BLaER1 treated with 17β-estradiol and CSF1 and Interleukin-3, amounts not matched to agents 10 nM and 100 nM (cell line): ENCODE data around the gene PKD1L1.

Experiments
- H3K27ac ChIP-seq, 11 experiments: shearing (Covaris generic); formaldehyde crosslinking; 2 replicates each; pipeline ENCODE4 v1.8.1; 2022
- H3K27me3 ChIP-seq, 11 experiments: shearing (Covaris generic); formaldehyde crosslinking; 2 replicates each; pipeline ENCODE4 v1.8.1; 2022
- H3K36me3 ChIP-seq, 11 experiments: shearing (Covaris generic); formaldehyde crosslinking; 2 replicates each; pipeline ENCODE4 v1.8.1; 2022
- H3K4me1 ChIP-seq, 10 experiments: shearing (Covaris generic); formaldehyde crosslinking; 2 replicates each; pipeline ENCODE4 v1.8.1; 2022
- H3K4me2 ChIP-seq, 11 experiments: shearing (Covaris generic); formaldehyde crosslinking; 2 replicates each; pipeline ENCODE4 v1.8.1; 2022
- H3K4me3 ChIP-seq, 10 experiments: shearing (Covaris generic); formaldehyde crosslinking; 2 replicates each; pipeline ENCODE4 v1.8.1; 2022
- H3K9ac ChIP-seq, 11 experiments: shearing (Covaris generic); formaldehyde crosslinking; 2 replicates each; pipeline ENCODE4 v1.8.1; 2022
- H3K9me3 ChIP-seq, 11 experiments: shearing (Covaris generic); formaldehyde crosslinking; replicated peaks in 1 of 11; 2 replicates each; pipeline ENCODE4 v1.8.1; 2022
- H4K20me1 ChIP-seq, 11 experiments: shearing (Covaris generic); formaldehyde crosslinking; 2 replicates each; pipeline ENCODE4 v1.8.1; 2022
- Cebpa-rat ChIP-seq, 11 experiments: shearing (Covaris generic); IDR thresholded peaks; 2 replicates each; pipeline ENCODE4 v1.8.1; 2022

Gene PKD1L1

GRCh38 chr7:47837826-47838225, 110.4 kb downstream of the PKD1L1 start:
- H3K27me3 ChIP-seq, result peaks cover 0 to 8% (median 0%) of the 10 kb centered on the region in 11 experiments; a peak in 2 of 22 replicates

GRCh38 chr7:47836503-47837202, 111.6 kb downstream of the PKD1L1 start:
- no peak overlapping the region for H3K27ac ChIP-seq
- H3K4me3 ChIP-seq, result no peak overlapping the region
- H3K9ac ChIP-seq, result no peak overlapping the region
- H3K9me3 ChIP-seq, result no peaks in the 10 kb centered on the region
- peak overlapping the region in 3 of 11 experiments; percentile 9 to 11 (median 10); a peak in 1 of 22 replicates for H3K4me2 ChIP-seq
- H3K27me3 ChIP-seq, result peaks cover 0 to 8% (median 0%) of the 10 kb centered on the region in 11 experiments; a peak in 2 of 22 replicates
- TF ChIP-seq Cebpa-rat (IDR thresholded peaks at IDR 0.05), result no peak
- H3K36me3 ChIP-seq, result no peaks in the 10 kb centered on the region
- peaks cover 14 to 46% (median 26%) of the 10 kb centered on the region in 10 experiments for H3K4me1 ChIP-seq
- H4K20me1 ChIP-seq, result no peaks in the 10 kb centered on the region

More at GRCh38 chr7:47837826-47838225, 110.4 kb downstream of the PKD1L1 start:
- Histone ChIP-seq H3K36me3 (no peaks in the 10 kb centered on the region), H3K9ac (no peak overlapping the region), H3K4me2 (no peak overlapping the region), H4K20me1 (no peaks in the 10 kb centered on the region), H3K4me1 (peaks cover 12 to 34% (median 15%) of the 10 kb centered on the region in 10 experiments), H3K4me3 (no peak overlapping the region), H3K27ac (no peak overlapping the region), H3K9me3 (no peaks in the 10 kb centered on the region)
- no peak for TF ChIP-seq Cebpa-rat (IDR thresholded peaks at IDR 0.05)

GRCh38 chr7:47836080-47836479, 112.2 kb downstream of the PKD1L1 start:
- H3K4me2 ChIP-seq, result peak overlapping the region in 3 of 11 experiments; percentile 9 to 11 (median 10); a peak in 1 of 22 replicates

GRCh38 chr7:47833211-47833610, 115.1 kb downstream of the PKD1L1 start:
- peak overlapping the region in 1 of 10 experiments; percentile 32; a peak in 1 of 20 replicates for H3K4me3 ChIP-seq
- no peaks in the 10 kb centered on the region for H3K36me3 ChIP-seq
- TF ChIP-seq Cebpa-rat (IDR thresholded peaks at IDR 0.05), result no peak
- peaks cover 14 to 57% (median 30%) of the 10 kb centered on the region in 10 experiments for H3K4me1 ChIP-seq
- peak overlapping the region in 6 of 11 experiments; percentile 32 to 68 (median 60); a peak in 10 of 22 replicates for H3K27ac ChIP-seq
- H3K4me2 ChIP-seq, result peak overlapping the region; percentile 54 to 91 (median 77)
- peaks cover 0 to 8% (median 0%) of the 10 kb centered on the region in 11 experiments; a peak in 2 of 22 replicates for H3K27me3 ChIP-seq
- H4K20me1 ChIP-seq, result no peaks in the 10 kb centered on the region
- H3K9ac ChIP-seq, result peak overlapping the region in 5 of 11 experiments; percentile 7 to 64 (median 56); a peak in 7 of 22 replicates
- no peaks in the 10 kb centered on the region for H3K9me3 ChIP-seq

More at GRCh38 chr7:47836080-47836479, 112.2 kb downstream of the PKD1L1 start:
- H4K20me1 ChIP-seq, result no peaks in the 10 kb centered on the region
- peaks cover 0 to 8% (median 0%) of the 10 kb centered on the region in 11 experiments; a peak in 2 of 22 replicates for H3K27me3 ChIP-seq
- H3K4me1 ChIP-seq, result peaks cover 14 to 52% (median 30%) of the 10 kb centered on the region in 10 experiments
- no peak overlapping the region for H3K4me3 ChIP-seq
- H3K9ac ChIP-seq, result no peak overlapping the region
- H3K36me3 ChIP-seq, result no peaks in the 10 kb centered on the region
- TF ChIP-seq Cebpa-rat (IDR thresholded peaks at IDR 0.05), result no peak
- H3K9me3 ChIP-seq, result no peaks in the 10 kb centered on the region
- H3K27ac ChIP-seq, result no peak overlapping the region

GRCh38 chr7:47832105-47832715, 116.1 kb downstream of the PKD1L1 start:
- Histone ChIP-seq H3K4me3 (no peak overlapping the region), H3K27me3 (peaks cover 0 to 8% (median 0%) of the 10 kb centered on the region in 11 experiments; a peak in 2 of 22 replicates), H3K9me3 (no peaks in the 10 kb centered on the region), H3K4me2 (peak overlapping the region in 9 of 11 experiments; percentile 74 to 91 (median 82); a peak in 18 of 22 replicates), H3K4me1 (peaks cover 14 to 57% (median 30%) of the 10 kb centered on the region in 10 experiments), H3K36me3 (no peaks in the 10 kb centered on the region), H4K20me1 (no peaks in the 10 kb centered on the region), H3K27ac (peak overlapping the region in 2 of 11 experiments; percentile 52 to 67; a peak in 3 of 22 replicates), H3K9ac (no peak overlapping the region)
- TF ChIP-seq Cebpa-rat (IDR thresholded peaks at IDR 0.05), result no peak

- no peak overlapping the region for H3K4me3 ChIP-seq
- H3K4me1 ChIP-seq, result peaks cover 14 to 44% (median 30%) of the 10 kb centered on the region in 10 experiments
- peaks cover 0 to 8% (median 0%) of the 10 kb centered on the region in 11 experiments; a peak in 2 of 22 replicates for H3K27me3 ChIP-seq
- no peaks in the 10 kb centered on the region for H3K36me3 ChIP-seq
- H3K27ac ChIP-seq, result no peak overlapping the region
- H4K20me1 ChIP-seq, result no peaks in the 10 kb centered on the region
- H3K9ac ChIP-seq, result no peak overlapping the region
- H3K9me3 ChIP-seq, result no peaks in the 10 kb centered on the region
- H3K4me2 ChIP-seq, result 0 out of 22 replicates have a peak overlapping the region, but pooled peaks of 1 of the 11 experiments have one; percentile 15
- TF ChIP-seq Cebpa-rat (IDR thresholded peaks at IDR 0.05), result no peak
These were observed 118.3 kb downstream of the PKD1L1 start for GRCh38 chr7:47830015-47830414.

- Histone ChIP-seq H3K4me2 (no peak overlapping the region), H3K27ac (no peak overlapping the region), H3K9me3 (no peaks in the 10 kb centered on the region), H3K9ac (no peak overlapping the region), H3K4me3 (no peak overlapping the region), H3K36me3 (no peaks in the 10 kb centered on the region), H3K27me3 (no peaks in the 10 kb centered on the region), H4K20me1 (no peaks in the 10 kb centered on the region), H3K4me1 (peaks cover 3 to 27% (median 17%) of the 10 kb centered on the region in 10 experiments)
- no peak for TF ChIP-seq Cebpa-rat (IDR thresholded peaks at IDR 0.05)
These were observed 120.4 kb downstream of the PKD1L1 start for GRCh38 chr7:47827871-47828270.

- TF ChIP-seq Cebpa-rat (IDR thresholded peaks at IDR 0.05), result no peak
- H3K9ac ChIP-seq, result no peak overlapping the region
- H3K27ac ChIP-seq, result no peak overlapping the region
- H3K9me3 ChIP-seq, result no peaks in the 10 kb centered on the region
- no peaks in the 10 kb centered on the region for H3K36me3 ChIP-seq
- no peak overlapping the region for H3K4me2 ChIP-seq
- no peak overlapping the region for H3K4me3 ChIP-seq
- no peaks in the 10 kb centered on the region for H4K20me1 ChIP-seq
- H3K4me1 ChIP-seq, result peaks cover 0 to 22% (median 12%) of the 10 kb centered on the region in 10 experiments; a peak in 13 of 20 replicates
- no peaks in the 10 kb centered on the region for H3K27me3 ChIP-seq
These were observed 120.9 kb downstream of the PKD1L1 start for GRCh38 chr7:47827351-47827756.

GRCh38 chr7:47826754-47827153, 121.5 kb downstream of the PKD1L1 start:
- Histone ChIP-seq H4K20me1 (no peaks in the 10 kb centered on the region), H3K4me3 (no peak overlapping the region), H3K36me3 (no peaks in the 10 kb centered on the region), H3K4me1 (peaks cover 0 to 16% (median 6%) of the 10 kb centered on the region in 10 experiments; a peak in 11 of 20 replicates), H3K27me3 (no peaks in the 10 kb centered on the region), H3K9me3 (no peaks in the 10 kb centered on the region), H3K9ac (no peak overlapping the region), H3K4me2 (no peak overlapping the region), H3K27ac (no peak overlapping the region)
- no peak for TF ChIP-seq Cebpa-rat (IDR thresholded peaks at IDR 0.05)
